GM18502 (cell line): ENCODE measurements around the gene PYHIN1.
"Not testable (repeated sequence)": the region's sequence is repeated elsewhere in the genome, so short reads cannot be mapped to it uniquely, and the experiment has no call there.

ENCODE experiments used
- ATAC-seq: cut with Tn5 transposase; IDR thresholded peaks from one replicate; pipeline ENCODE4 v1.9.1; 2021; ENCODE audit warnings: mild to moderate bottlenecking; ENCODE audit not compliant: unreplicated experiment, poor library complexity

PYHIN1 gene

GRCh38 chr1:159011001-159011400 is 79.6 kb downstream of the PYHIN1 start:
- ATAC-seq, result not testable (repeated sequence)

- no peak for ATAC-seq
These were observed 80.4 kb downstream of the PYHIN1 start for GRCh38 chr1:159011751-159012150.

- ATAC-seq, result peak; percentile 25
These were observed 81.1 kb downstream of the PYHIN1 start for GRCh38 chr1:159012495-159012894.

GRCh38 chr1:159014003-159014571 is 82.7 kb downstream of the PYHIN1 start:
- ATAC-seq, result no peak

GRCh38 chr1:159014851-159015250 is 83.5 kb downstream of the PYHIN1 start:
- no peak for ATAC-seq

GRCh38 chr1:159015440-159015909 is 84.1 kb downstream of the PYHIN1 start:
- peak; percentile 95 for ATAC-seq

GRCh38 chr1:159023723-159024122 is 92.4 kb downstream of the PYHIN1 start:
- ATAC-seq, result no peak

GRCh38 chr1:159025043-159025442 is 93.7 kb downstream of the PYHIN1 start:
- ATAC-seq, result no peak
